ENCODE measurements around the gene CPM.
"Not testable (repeated sequence)": the region's sequence is repeated elsewhere in the genome, so short reads cannot be mapped to it uniquely, and the experiment has no call there.

DNA sequence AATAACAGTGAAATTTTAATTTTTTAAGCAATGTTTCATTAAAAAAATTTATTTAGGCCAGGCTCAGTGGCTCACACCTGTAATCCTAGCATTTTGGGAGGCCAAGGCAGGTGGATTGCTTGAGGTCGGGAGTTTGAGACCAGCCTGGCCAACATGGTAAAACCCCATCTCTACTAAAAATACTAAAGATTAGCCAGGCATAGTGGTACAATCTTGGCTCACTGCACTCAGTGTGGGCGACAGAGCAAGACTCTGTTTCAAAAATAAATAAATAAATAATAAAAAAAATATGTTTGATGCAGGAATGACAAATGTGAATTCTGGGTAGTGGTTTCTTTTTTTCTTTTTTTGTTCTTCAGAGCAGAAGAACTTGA, 130.6 kb downstream of the CPM start:
- not testable (repeated sequence) for TF ChIP-seq CTCF (IDR thresholded peaks at IDR 0.05; ENCODE audit: low read depth, low read length); POLR2A (IDR thresholded peaks at IDR 0.05; ENCODE audit: extremely low read depth, insufficient read length)
